MM.1S (cell line): Measurements from ENCODE around the gene DSCAM.

ENCODE experiments used
- DNase-seq: peaks from one replicate; pipeline ENCODE4 v3.0.0-alpha.2; 2015
- H2AFZ ChIP-seq: fragments of 300-600 bp; sonication (generic); 2 replicates; pipeline ENCODE4 v1.6.0; 2016; ENCODE audit warnings: antibody characterized with exemption, low read length
- H3F3A ChIP-seq: fragments of 300-600 bp; sonication (generic); 2 replicates; pipeline ENCODE4 v1.6.1; 2016; ENCODE audit warnings: mild to moderate bottlenecking, antibody characterized with exemption, low read length, moderate library complexity, mixed read lengths; ENCODE audit not compliant: insufficient read depth
- H3K27ac ChIP-seq: fragments of 300-600 bp; sonication (generic); 2 replicates; pipeline ENCODE4 v1.5.1; 2016; ENCODE audit warnings: mild to moderate bottlenecking, low read length
- H3K27me3 ChIP-seq: fragments of 300-600 bp; sonication (generic); replicated peaks from 2 replicates; pipeline ENCODE4 v1.6.0; 2016; ENCODE audit warnings: low read length; ENCODE audit not compliant: insufficient read depth
- H3K36me3 ChIP-seq: fragments of 300-600 bp; sonication (generic); replicated peaks from 2 replicates; pipeline ENCODE4 v1.6.1; 2016; ENCODE audit warnings: mild to moderate bottlenecking, low read length, mixed read lengths; ENCODE audit not compliant: insufficient read depth
- H3K4me1 ChIP-seq: fragments of 300-600 bp; sonication (generic); 2 replicates; pipeline ENCODE4 v1.6.1; 2016; ENCODE audit warnings: low read length, mixed read lengths
- H3K4me2 ChIP-seq: fragments of 300-600 bp; sonication (generic); 2 replicates; pipeline ENCODE4 v1.6.0; 2016; ENCODE audit warnings: low read depth, low read length
- H3K4me3 ChIP-seq: fragments of 300-600 bp; sonication (generic); 2 replicates; pipeline ENCODE4 v1.5.1; 2016; ENCODE audit warnings: low read length, mixed read lengths
- H3K79me2 ChIP-seq: fragments of 300-600 bp; sonication (generic); 2 replicates; pipeline ENCODE4 v1.6.1; 2016; ENCODE audit warnings: mixed run types, low read length, mixed read lengths
- H3K9ac ChIP-seq: fragments of 300-600 bp; sonication (generic); 2 replicates; pipeline ENCODE4 v1.6.1; 2016; ENCODE audit warnings: low read length, mixed read lengths
- H3K9me2 ChIP-seq: fragments of 300-600 bp; sonication (generic); replicated peaks from 2 replicates; pipeline ENCODE4 v1.6.1; 2016; ENCODE audit warnings: mild to moderate bottlenecking, low read length, mixed read lengths; ENCODE audit not compliant: insufficient read depth
- H3K9me3 ChIP-seq: fragments of 300-600 bp; sonication (generic); replicated peaks from 2 replicates; pipeline ENCODE4 v1.6.1; 2016; ENCODE audit warnings: mild to moderate bottlenecking, low read length, mixed read lengths; ENCODE audit not compliant: insufficient read depth
- H4K20me1 ChIP-seq: fragments of 300-600 bp; sonication (generic); 2 replicates; pipeline ENCODE4 v1.6.1; 2016; ENCODE audit warnings: mild to moderate bottlenecking, low read length, moderate library complexity, mixed read lengths; ENCODE audit not compliant: insufficient read depth
- EZH2 ChIP-seq: fragments of 300-600 bp; sonication (generic); optimal IDR thresholded peaks from 2 replicates; pipeline ENCODE3; 2017; ENCODE audit warnings: low read depth, mild to moderate bottlenecking, antibody characterized with exemption, low read length, mixed read lengths
- EZH2phosphoT487 ChIP-seq: fragments of 300-600 bp; sonication (generic); IDR thresholded peaks from 2 replicates; pipeline ENCODE4 v1.6.1; 2018; ENCODE audit warnings: antibody characterized with exemption, low read length
- TF ChIP-seq, protein P1 (sequence below): fragments of 300-600 bp; sonication (generic); IDR thresholded peaks from 2 replicates; pipeline ENCODE4 v1.5.1; 2016; ENCODE audit warnings: antibody characterized with exemption, low read length, mixed read lengths

DSCAM gene

DNA sequence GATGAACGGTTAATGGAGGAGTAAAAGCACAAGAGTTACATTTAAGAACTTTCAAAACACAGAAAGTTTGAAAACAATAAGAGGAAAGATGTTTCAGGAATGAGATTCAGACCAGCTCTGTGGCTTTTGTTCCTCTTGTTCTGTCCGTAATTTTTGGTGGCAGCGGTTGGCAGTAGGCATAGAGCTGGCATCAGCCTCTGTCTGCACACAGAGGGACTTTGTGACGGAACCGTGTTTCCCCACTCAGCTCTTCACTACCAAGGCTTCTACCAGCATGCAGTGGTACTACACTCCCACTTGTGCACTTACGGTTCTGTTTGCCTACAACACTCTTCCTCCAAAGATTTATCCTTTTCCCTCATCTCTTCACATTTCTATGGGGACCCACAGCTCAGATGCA, 212.8 kb downstream of the DSCAM start:
- H3K4me1 ChIP-seq = no peaks in the 10 kb centered on the region
- H3K4me3 ChIP-seq = no peak overlapping the region
- H4K20me1 ChIP-seq = no peaks in the 10 kb centered on the region
- H3K27ac ChIP-seq = no peak overlapping the region
- H3K79me2 ChIP-seq = no peaks in the 10 kb centered on the region
- no peak overlapping the region for H3K4me2 ChIP-seq
- H2AFZ ChIP-seq = no peak overlapping the region
- DNase-seq = no peak
- H3K9ac ChIP-seq = no peak overlapping the region
- H3K9me2 ChIP-seq = no peaks in the 10 kb centered on the region
- H3K27me3 ChIP-seq = no peaks in the 10 kb centered on the region
- no peaks in the 10 kb centered on the region for H3K36me3 ChIP-seq
- no peaks in the 10 kb centered on the region for H3K9me3 ChIP-seq
- no peaks in the 10 kb centered on the region for H3F3A ChIP-seq
- TF ChIP-seq EZH2phosphoT487 = no peak
- TF ChIP-seq, protein P1, sequence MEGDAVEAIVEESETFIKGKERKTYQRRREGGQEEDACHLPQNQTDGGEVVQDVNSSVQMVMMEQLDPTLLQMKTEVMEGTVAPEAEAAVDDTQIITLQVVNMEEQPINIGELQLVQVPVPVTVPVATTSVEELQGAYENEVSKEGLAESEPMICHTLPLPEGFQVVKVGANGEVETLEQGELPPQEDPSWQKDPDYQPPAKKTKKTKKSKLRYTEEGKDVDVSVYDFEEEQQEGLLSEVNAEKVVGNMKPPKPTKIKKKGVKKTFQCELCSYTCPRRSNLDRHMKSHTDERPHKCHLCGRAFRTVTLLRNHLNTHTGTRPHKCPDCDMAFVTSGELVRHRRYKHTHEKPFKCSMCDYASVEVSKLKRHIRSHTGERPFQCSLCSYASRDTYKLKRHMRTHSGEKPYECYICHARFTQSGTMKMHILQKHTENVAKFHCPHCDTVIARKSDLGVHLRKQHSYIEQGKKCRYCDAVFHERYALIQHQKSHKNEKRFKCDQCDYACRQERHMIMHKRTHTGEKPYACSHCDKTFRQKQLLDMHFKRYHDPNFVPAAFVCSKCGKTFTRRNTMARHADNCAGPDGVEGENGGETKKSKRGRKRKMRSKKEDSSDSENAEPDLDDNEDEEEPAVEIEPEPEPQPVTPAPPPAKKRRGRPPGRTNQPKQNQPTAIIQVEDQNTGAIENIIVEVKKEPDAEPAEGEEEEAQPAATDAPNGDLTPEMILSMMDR = no peak
- no peak for TF ChIP-seq EZH2

DNA sequence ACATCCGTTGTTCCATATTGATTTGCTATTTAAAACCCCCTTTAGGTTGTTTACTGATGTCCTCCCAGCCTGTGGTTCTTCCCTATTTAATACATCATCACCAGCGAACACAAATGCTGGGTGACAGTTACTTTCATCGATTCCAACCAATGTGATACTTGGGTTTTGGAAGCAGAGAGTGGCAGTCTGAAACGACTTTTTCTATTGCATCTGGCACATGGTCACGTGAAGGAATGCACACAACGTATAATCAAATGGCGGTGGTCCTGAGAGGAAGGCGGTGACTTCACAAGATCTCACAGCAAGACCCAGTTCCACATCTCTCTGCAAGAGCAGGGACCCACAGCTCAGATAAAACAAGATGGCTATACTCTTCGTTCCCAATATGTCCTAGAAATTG, 213.9 kb downstream of the DSCAM start:
- no peak overlapping the region for H3K9ac ChIP-seq
- no peaks in the 10 kb centered on the region for H3F3A ChIP-seq
- TF ChIP-seq, protein P1 = no peak
- TF ChIP-seq EZH2phosphoT487 = no peak
- TF ChIP-seq EZH2 = no peak
- H2AFZ ChIP-seq = no peak overlapping the region
- H3K9me3 ChIP-seq = no peaks in the 10 kb centered on the region
- H3K4me2 ChIP-seq = no peak overlapping the region
- no peaks in the 10 kb centered on the region for H3K4me1 ChIP-seq
- no peaks in the 10 kb centered on the region for H3K79me2 ChIP-seq
- H3K27ac ChIP-seq = no peak overlapping the region
- no peaks in the 10 kb centered on the region for H3K36me3 ChIP-seq
- DNase-seq = no peak
- no peak overlapping the region for H3K4me3 ChIP-seq
- no peaks in the 10 kb centered on the region for H3K27me3 ChIP-seq
- no peaks in the 10 kb centered on the region for H3K9me2 ChIP-seq
- no peaks in the 10 kb centered on the region for H4K20me1 ChIP-seq

DNA sequence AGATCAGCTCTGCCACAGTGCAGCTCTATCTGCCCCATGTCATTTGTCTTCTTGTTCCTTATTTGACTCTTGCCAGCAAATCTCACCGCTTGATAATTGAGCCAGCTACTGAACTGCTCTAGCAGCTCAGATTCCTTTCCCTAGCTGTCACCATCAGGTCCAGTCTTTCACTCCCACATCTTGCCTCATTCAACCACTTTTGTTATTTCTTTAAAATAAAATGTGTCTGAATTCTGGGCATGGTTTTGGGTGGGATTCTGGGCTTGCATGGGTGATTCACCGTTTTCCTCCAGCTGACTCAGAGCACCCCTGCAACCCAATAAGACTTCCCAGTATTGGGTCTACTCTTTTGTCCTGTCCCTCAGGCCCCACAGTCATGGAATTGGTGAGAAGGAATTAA, 215.7 kb downstream of the DSCAM start:
- H3K27me3 ChIP-seq = no peaks in the 10 kb centered on the region
- no peaks in the 10 kb centered on the region for H3K4me1 ChIP-seq
- no peak overlapping the region for H3K9ac ChIP-seq
- no peak for DNase-seq
- no peaks in the 10 kb centered on the region for H3K36me3 ChIP-seq
- no peaks in the 10 kb centered on the region for H3K9me3 ChIP-seq
- no peaks in the 10 kb centered on the region for H3K79me2 ChIP-seq
- H3K4me3 ChIP-seq = no peak overlapping the region
- no peaks in the 10 kb centered on the region for H4K20me1 ChIP-seq
- no peak overlapping the region for H3K27ac ChIP-seq
- H2AFZ ChIP-seq = no peak overlapping the region
- TF ChIP-seq EZH2 (no peak), EZH2phosphoT487 (no peak)
- TF ChIP-seq, protein P1 = no peak
- H3K4me2 ChIP-seq = no peak overlapping the region
- no peaks in the 10 kb centered on the region for H3K9me2 ChIP-seq
- H3F3A ChIP-seq = no peaks in the 10 kb centered on the region
